Measurements from ENCODE around the gene SGCD.
A peak's percentile ranks its signal among the peaks of the same experiment; 100 is the strongest.

SGCD gene

GRCh38 chr5:156799171-156799570 is 472.2 kb downstream of the SGCD start:
- no peak for DNase-seq (ENCODE audit: extremely low spot score, insufficient read length, low read depth)
- FAIRE-seq: no peak

GRCh38 chr5:156800929-156801328 is 474.0 kb downstream of the SGCD start:
- no peak for FAIRE-seq

GRCh38 chr5:156802501-156802900 is 475.5 kb downstream of the SGCD start:
- DNase-seq (ENCODE audit: extremely low spot score, insufficient read length, low read depth): no peak
- no peak for FAIRE-seq

More at GRCh38 chr5:156800929-156801328, 474.0 kb downstream of the SGCD start:
- no peak for DNase-seq (ENCODE audit: extremely low spot score, insufficient read length, low read depth)

- no peak for FAIRE-seq
- DNase-seq (ENCODE audit: extremely low spot score, insufficient read length, low read depth): no peak
These were observed 476.4 kb downstream of the SGCD start for GRCh38 chr5:156803404-156803803.

GRCh38 chr5:156812959-156813358 is 486.0 kb downstream of the SGCD start:
- FAIRE-seq: no peak
- no peak for DNase-seq (ENCODE audit: extremely low spot score, insufficient read length, low read depth)

- FAIRE-seq (peak; percentile 78), DNase-seq (ENCODE audit: extremely low spot score, insufficient read length, low read depth) (no peak)
These were observed 489.1 kb downstream of the SGCD start for GRCh38 chr5:156815988-156816599.
